HCT116 (cell line): ENCODE measurements around the gene TDRD9. TPM values are rescaled to one million over a fixed set of nuclear protein-coding genes. Genes with fewer than 3 reads are reported as not detected.

Experiments
- ATAC-seq: fragments of 200-7000 bp; cut with Tn5 transposase; 2 replicates; pipeline ENCODE4 v1.9.1; 2020; ENCODE audit warnings: mild to moderate bottlenecking, moderate library complexity
- BruUV-seq: library from RNA; stranded (reverse); fragments of 400-500 nt; replicated peaks from 2 replicates; lab custom pipeline; 2021; lab: Mats Ljungman, UMichigan
- CTCF ChIA-PET: fragments of 300-600 bp; sonication (Branson Sonifier 250); formaldehyde crosslinking; loops from one replicate; lab custom pipeline; 2021; ENCODE audit warnings: antibody characterized with exemption; lab: Charles Lee
- POLR2A ChIA-PET: fragments of 300-600, 350-600 bp; sonication (Branson Sonifier 250); formaldehyde crosslinking; loops from one replicate; lab custom pipeline; 2021; ENCODE audit warnings: antibody characterized with exemption; lab: Charles Lee
- RAD21 ChIA-PET, 2 experiments: fragments of 300-600 bp; sonication (Branson Sonifier 250); formaldehyde crosslinking; loops; one replicate each; lab custom pipeline; 2023; ENCODE audit warnings: low total read pairs in 2 of 2; ENCODE audit not compliant: uncharacterized antibody in 2 of 2, unreplicated experiment in 2 of 2, low non-redundant PET in 1 of 2; lab: Charles Lee
- DNase-seq: peaks from one replicate; pipeline ENCODE4 v3.0.0-alpha.2; 2010; ENCODE audit warnings: low read depth, low spot score
- H2AFZ ChIP-seq: fragments of 200-600 bp; shearing (Covaris generic), sonication (generic); 2 replicates; pipeline ENCODE4 v1.6.1; 2017; ENCODE audit warnings: low read depth, mixed run types, mixed read lengths, antibody characterized with exemption, low read length; ENCODE audit not compliant: poor library complexity, severe bottlenecking
- H3K27ac ChIP-seq: 2 replicates; pipeline ENCODE4 v1.5.1; 2012; ENCODE audit warnings: low read depth, low read length
- H3K27me3 ChIP-seq: fragments of 200-600 bp; sonication (generic); 2 replicates; pipeline ENCODE4 v1.6.1; 2016; ENCODE audit warnings: mixed run types, low read length, mixed read lengths; ENCODE audit not compliant: insufficient read depth
- H3K36me3 ChIP-seq, 2 experiments: fragments of 200-500 bp in 1 of 2; fragments of 200-600 bp in 1 of 2; sonication (Bioruptor generic) in 1 of 2; sonication (generic) in 1 of 2; 2 replicates each; pipeline versions ENCODE4 v1.5.1 to v1.6.1; 2014 to 2016; ENCODE audit warnings: low read length in 2 of 2, inconsistent platforms in 1 of 2, mixed read lengths in 1 of 2, mixed run types in 1 of 2; ENCODE audit not compliant: insufficient read depth in 2 of 2, control insufficient read depth in 1 of 2
- H3K4me1 ChIP-seq, 2 experiments: fragments of 200-600 bp in 1 of 2; sonication (generic) in 1 of 2; 2 replicates each; pipeline versions ENCODE4 v1.5.1 to v1.6.1; 2012 to 2017; ENCODE audit warnings: low read length in 2 of 2, inconsistent platforms in 1 of 2, mild to moderate bottlenecking in 1 of 2, mixed read lengths in 1 of 2, mixed run types in 1 of 2, moderate library complexity in 1 of 2; ENCODE audit not compliant: insufficient read depth in 2 of 2, control insufficient read depth in 1 of 2
- H3K4me2 ChIP-seq: fragments of 200-600 bp; sonication (generic); 2 replicates; pipeline ENCODE4 v1.6.1; 2017; ENCODE audit warnings: mixed run types, low read length, mixed read lengths
- H3K4me3 ChIP-seq, 2 experiments: fragments of 200-600 bp in 1 of 2; sonication (generic) in 1 of 2; replicated peaks in 1 of 2; 2 replicates each; pipeline ENCODE4 v1.5.1; 2011 to 2016; ENCODE audit warnings: low read length in 2 of 2, control low read depth in 1 of 2, low read depth in 1 of 2, mild to moderate bottlenecking in 1 of 2, mixed read lengths in 1 of 2, mixed run types in 1 of 2
- H3K79me2 ChIP-seq: fragments of 200-600 bp; sonication (generic); 2 replicates; pipeline ENCODE4 v1.6.1; 2017; ENCODE audit warnings: mild to moderate bottlenecking, mixed run types, low read length, moderate library complexity, mixed read lengths; ENCODE audit not compliant: insufficient read depth
- H3K9ac ChIP-seq: fragments of 200-600 bp; sonication (generic); 2 replicates; pipeline ENCODE4 v1.6.1; 2016; ENCODE audit warnings: low read length, mixed read lengths
- H3K9me2 ChIP-seq: fragments of 200-600 bp; sonication (generic), shearing (Covaris generic); 2 replicates; pipeline ENCODE4 v1.6.1; 2017; ENCODE audit warnings: mixed run types, mild to moderate bottlenecking, moderate library complexity; ENCODE audit not compliant: insufficient read depth
- H3K9me3 ChIP-seq, 2 experiments: fragments of 200-500 bp in 1 of 2; fragments of 200-600 bp in 1 of 2; sonication (Bioruptor generic) in 1 of 2; sonication (generic) in 1 of 2; 2 replicates each; pipeline ENCODE4 v1.6.1; 2014 to 2017; ENCODE audit warnings: low read length in 2 of 2, mixed read lengths in 2 of 2, inconsistent platforms in 1 of 2, low read depth in 1 of 2, mild to moderate bottlenecking in 1 of 2, mixed run types in 1 of 2, moderate library complexity in 1 of 2; ENCODE audit not compliant: control insufficient read depth in 1 of 2, insufficient read depth in 1 of 2
- H4K20me1 ChIP-seq: fragments of 200-600 bp; sonication (generic), shearing (Covaris generic); 2 replicates; pipeline ENCODE4 v1.6.1; 2017; ENCODE audit warnings: mixed run types, mild to moderate bottlenecking, moderate library complexity; ENCODE audit not compliant: insufficient read depth
- CBX3 ChIP-seq: IDR thresholded peaks from 2 replicates; pipeline ENCODE4 v1.6.1; 2012; ENCODE audit warnings: low read depth
- CEBPB ChIP-seq: IDR thresholded peaks from 2 replicates; pipeline ENCODE4 v1.6.1; 2012; ENCODE audit warnings: low read depth
- CTCF ChIP-seq, 3 experiments: fragments of 200-600 bp in 1 of 3; sonication (generic) in 1 of 3; IDR thresholded peaks in 2 of 3; conservative IDR thresholded peaks in 1 of 3; 2 replicates each; pipeline ENCODE4 v1.5.1; 2012 to 2017; ENCODE audit warnings: low read depth in 2 of 3, low read length in 2 of 3, antibody characterized with exemption in 1 of 3, borderline replicate concordance in 1 of 3, control low read depth in 1 of 3, mild to moderate bottlenecking in 1 of 3, mixed read lengths in 1 of 3, mixed run types in 1 of 3, moderate library complexity in 1 of 3; ENCODE audit not compliant: insufficient read depth in 1 of 3
- EGR1 ChIP-seq: IDR thresholded peaks from 2 replicates; pipeline ENCODE4 v1.6.1; 2012; ENCODE audit warnings: low read depth
- EZH2 ChIP-seq: fragments of 200-600 bp; sonication (generic); IDR thresholded peaks from 2 replicates; pipeline ENCODE4 v1.6.1; 2017; ENCODE audit warnings: antibody characterized with exemption, mixed run types
- EZH2phosphoT487 ChIP-seq: fragments of 200-600 bp; IDR thresholded peaks from 2 replicates; pipeline ENCODE4 v1.6.1; 2018; ENCODE audit warnings: antibody characterized with exemption, borderline replicate concordance
- JUND ChIP-seq: IDR thresholded peaks from 2 replicates; pipeline ENCODE4 v1.6.1; 2012
- POLR2A ChIP-seq: IDR thresholded peaks from 2 replicates; pipeline ENCODE4 v1.7.0; 2011; ENCODE audit warnings: borderline replicate concordance; ENCODE audit not compliant: insufficient read depth, insufficient read length; ENCODE audit errors: extremely low read depth
- POLR2AphosphoS5 ChIP-seq: IDR thresholded peaks from 2 replicates; pipeline ENCODE4 v1.6.1; 2011; ENCODE audit warnings: mild to moderate bottlenecking, low read depth, low read length, moderate library complexity
- RAD21 ChIP-seq: IDR thresholded peaks from 2 replicates; pipeline ENCODE4 v1.6.1; 2012; ENCODE audit warnings: low read depth, mild to moderate bottlenecking
- REST ChIP-seq: IDR thresholded peaks from 2 replicates; pipeline ENCODE4 v1.6.1; 2012; ENCODE audit warnings: low read depth
- SIN3A ChIP-seq: IDR thresholded peaks from 2 replicates; pipeline ENCODE4 v1.6.1; 2012; ENCODE audit warnings: low read depth
- SP1 ChIP-seq: IDR thresholded peaks from 2 replicates; pipeline ENCODE4 v1.6.1; 2012; ENCODE audit warnings: low read depth
- SRF ChIP-seq: IDR thresholded peaks from 2 replicates; pipeline ENCODE4 v1.6.1; 2012; ENCODE audit warnings: low read depth
- TCF7L2 ChIP-seq: IDR thresholded peaks from 2 replicates; pipeline ENCODE4 v1.7.0; 2011; ENCODE audit warnings: borderline replicate concordance, inconsistent platforms; ENCODE audit not compliant: insufficient read depth, insufficient read length; ENCODE audit errors: extremely low read depth
- YY1 ChIP-seq: IDR thresholded peaks from 2 replicates; pipeline ENCODE4 v1.6.1; 2011; ENCODE audit warnings: low read length, low read depth, moderate library complexity, mild to moderate bottlenecking; ENCODE audit not compliant: insufficient replicate concordance; ENCODE audit errors: extremely low read depth
- ZFX ChIP-seq: fragments of 450-650 bp; IDR thresholded peaks from 2 replicates; pipeline ENCODE4 v1.6.1; 2017
- ZNF274 ChIP-seq: fragments of 200-500 bp; sonication (Bioruptor generic); IDR thresholded peaks from 2 replicates; pipeline ENCODE4 v1.6.1; 2014; ENCODE audit warnings: mild to moderate bottlenecking, low read depth, low read length, inconsistent platforms
- intact Hi-C: fragments of 100-400 bp; cut with micrococcal nuclease; formaldehyde crosslinking; loops from 2 replicates; pipeline ENCODE4 v1.10.0; 2022
- total RNA-seq: library from RNA; stranded (reverse); gene quantifications from one replicate; pipeline ENCODE4 v1.2.1, GENCODE V29; 2021; ENCODE audit not compliant: unreplicated experiment
- TF ChIP-seq, protein P1 (sequence below): IDR thresholded peaks from 2 replicates; pipeline ENCODE4 v1.6.1; 2012

Gene TDRD9
- total RNA-seq, 1 experiment from 2014 or later = not detected

GRCh38 chr14:104091927-104092771 lies 163.9 kb downstream of the TDRD9 start:
- H3K9me2 ChIP-seq = no peaks in the 10 kb centered on the region
- intact Hi-C loops = no loop called here
- no peak for ATAC-seq
- no peaks in the 10 kb centered on the region for H3K79me2 ChIP-seq
- H4K20me1 ChIP-seq = no peaks in the 10 kb centered on the region
- ChIA-PET POLR2A (no interaction called here), RAD21 (no interaction called here), CTCF (interaction anchor here (1.7 kb wide), 1 partner anchor 40 kb away, joined by 4 read pairs; no protein-coding TSS in a partner anchor)
- H2AFZ ChIP-seq = no peak overlapping the region
- no peak overlapping the region for H3K9ac ChIP-seq
- DNase-seq = no peak
- H3K4me2 ChIP-seq = no peak overlapping the region
- BruUV-seq = no TSS peak
- no peaks in the 10 kb centered on the region for H3K36me3 ChIP-seq
- no peaks in the 10 kb centered on the region for H3K9me3 ChIP-seq
- H3K27ac ChIP-seq = no peak overlapping the region
- peaks cover 7 to 14% of the 10 kb centered on the region in 2 experiments; a peak in 3 of 4 replicates for H3K4me1 ChIP-seq
- no peaks in the 10 kb centered on the region for H3K27me3 ChIP-seq
- no peak for TF ChIP-seq YY1
- no peak for TF ChIP-seq ZNF274
- no peak for TF ChIP-seq EZH2phosphoT487
- no peak for TF ChIP-seq REST
- no peak for TF ChIP-seq EGR1
- TF ChIP-seq TCF7L2 = no peak
- TF ChIP-seq POLR2A = no peak
- TF ChIP-seq POLR2AphosphoS5 = no peak
- no peak for TF ChIP-seq SP1
- no peak for TF ChIP-seq JUND
- TF ChIP-seq SRF = no peak
- TF ChIP-seq, protein P1, sequence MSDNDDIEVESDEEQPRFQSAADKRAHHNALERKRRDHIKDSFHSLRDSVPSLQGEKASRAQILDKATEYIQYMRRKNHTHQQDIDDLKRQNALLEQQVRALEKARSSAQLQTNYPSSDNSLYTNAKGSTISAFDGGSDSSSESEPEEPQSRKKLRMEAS = no peak
- TF ChIP-seq EZH2 = no peak
- TF ChIP-seq SIN3A = no peak
- TF ChIP-seq RAD21 = no peak
- no peak for TF ChIP-seq CEBPB
- no peak for TF ChIP-seq CTCF (IDR thresholded peaks at IDR 0.05 in 2 of 3, conservative IDR thresholded peaks at IDR 0.05 in 1 of 3; ENCODE audit: borderline replicate concordance in 1 of 3, insufficient read depth in 1 of 3, low read depth in 2 of 3, low read length in 2 of 3)
- no peak for TF ChIP-seq CBX3
- no peak for TF ChIP-seq ZFX
- no peak overlapping the region for H3K4me3 ChIP-seq
